ENCODE results near the gene ITPK1. TPM values are rescaled to one million over a fixed set of nuclear protein-coding genes. Genes with fewer than 3 reads are reported as not detected.
A peak's percentile ranks its signal among the peaks of the same experiment; 100 is the strongest.

ITPK1 gene
- total and polyA plus RNA-seq, 10 of the 15 experiments (the other 5 are each of a cell fraction or from before 2014, with no cell fraction given) = 1.3 to 73.2 (median 27.0) TPM

DNA sequence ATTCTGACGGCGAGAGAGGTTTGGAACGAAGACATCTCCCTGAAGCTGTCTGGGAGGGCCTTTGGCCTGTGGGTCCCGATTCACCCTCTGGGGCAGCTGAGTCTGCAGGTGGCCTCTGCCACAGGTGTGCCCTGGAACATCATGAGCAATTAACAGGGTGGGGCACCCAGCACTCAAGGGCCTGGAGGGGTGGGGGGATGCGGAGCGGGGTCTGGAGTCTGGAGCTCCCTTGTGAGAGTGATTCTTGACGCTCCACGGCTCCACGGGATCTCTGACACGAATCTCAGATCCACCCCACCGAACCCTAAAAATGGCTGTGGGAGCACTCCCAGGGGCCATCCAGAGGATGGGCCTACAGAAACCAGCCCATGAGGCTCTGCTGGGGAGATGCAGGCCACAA, 8.3 kb downstream of the ITPK1 start:
- intact Hi-C loops (cut with micrococcal nuclease; ENCODE audit: unreplicated experiment) = no loop called here
- in situ Hi-C loops (cut with MboI) = no loop called here
- ChIA-PET CTCF (interaction anchor here (0.7 to 6.1 kb wide), 9 partner anchors 7 to 156 kb away, joined by 3 to 53 read pairs (median 4); partner anchors contain the start of gene ITPK1), RAD21 (ENCODE audit: unreplicated experiment) (interaction anchor here (1.1 kb wide), 1 partner anchor 38 kb away, joined by 3 read pairs; no protein-coding TSS in a partner anchor), POLR2A (no interaction called here), SMC1A (ENCODE audit: uncharacterized antibody, unreplicated experiment) (interaction anchor here (0.5 to 8.1 kb wide), 6 partner anchors 22 to 795 kb away, joined by 3 to 61 read pairs (median 3); no protein-coding TSS in a partner anchor)
- no peak for DNase-seq (ENCODE audit: low read depth, low spot score)
- ATAC-seq = no peak
- H2AFZ ChIP-seq (ENCODE audit: control insufficient read depth, low read depth, low read length) = no peak overlapping the region
- H3K4me3 ChIP-seq = no peak overlapping the region
- no peak for FAIRE-seq
- H3K4me1 ChIP-seq (ENCODE audit: control insufficient read depth, insufficient read depth, low read length) = peaks cover 44% of the 10 kb centered on the region
- H3K9me3 ChIP-seq (replicated peaks; ENCODE audit: control insufficient read depth, insufficient read depth, low read length) = no peaks in the 10 kb centered on the region
- BruUV-seq (replicated peaks) = no TSS peak
- no peak overlapping the region for H3K9ac ChIP-seq (ENCODE audit: control insufficient read depth, insufficient read depth, low read length)
- H3K79me2 ChIP-seq (ENCODE audit: control insufficient read depth, insufficient read depth, low read length) = peaks cover 66% of the 10 kb centered on the region
- 81% methylated on average over 11 of the region's 11 CpGs for WGBS (ENCODE audit: insufficient coverage, insufficient replicate concordance, low lambda C conversion rate, missing lambda C conversion rate)
- H3K27me3 ChIP-seq (replicated peaks in 1 of 2; ENCODE audit: control insufficient read depth in 2 of 2, insufficient read depth in 2 of 2, low read length in 1 of 2) = no peaks in the 10 kb centered on the region
- H3K4me2 ChIP-seq (ENCODE audit: control insufficient read depth, insufficient read depth) = no peak overlapping the region
- TF ChIP-seq, protein P1, sequence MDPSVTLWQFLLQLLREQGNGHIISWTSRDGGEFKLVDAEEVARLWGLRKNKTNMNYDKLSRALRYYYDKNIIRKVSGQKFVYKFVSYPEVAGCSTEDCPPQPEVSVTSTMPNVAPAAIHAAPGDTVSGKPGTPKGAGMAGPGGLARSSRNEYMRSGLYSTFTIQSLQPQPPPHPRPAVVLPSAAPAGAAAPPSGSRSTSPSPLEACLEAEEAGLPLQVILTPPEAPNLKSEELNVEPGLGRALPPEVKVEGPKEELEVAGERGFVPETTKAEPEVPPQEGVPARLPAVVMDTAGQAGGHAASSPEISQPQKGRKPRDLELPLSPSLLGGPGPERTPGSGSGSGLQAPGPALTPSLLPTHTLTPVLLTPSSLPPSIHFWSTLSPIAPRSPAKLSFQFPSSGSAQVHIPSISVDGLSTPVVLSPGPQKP (IDR thresholded peaks at IDR 0.05; ENCODE audit: low read depth, low read length) = no peak
- TF ChIP-seq ZNF622 (IDR thresholded peaks at IDR 0.05) (no peak), MEF2B (IDR thresholded peaks at IDR 0.05; ENCODE audit: partially characterized antibody, poor library complexity, severe bottlenecking) (no peak), ETV6 (conservative IDR thresholded peaks at IDR 0.05 in 1 of 2, IDR thresholded peaks at IDR 0.05 in 1 of 2; ENCODE audit: borderline replicate concordance in 1 of 2, low read depth in 1 of 2) (no peak), POU2F2 (IDR thresholded peaks at IDR 0.05; ENCODE audit: borderline replicate concordance, low read depth, low read length) (no peak)
- TF ChIP-seq, protein P2, sequence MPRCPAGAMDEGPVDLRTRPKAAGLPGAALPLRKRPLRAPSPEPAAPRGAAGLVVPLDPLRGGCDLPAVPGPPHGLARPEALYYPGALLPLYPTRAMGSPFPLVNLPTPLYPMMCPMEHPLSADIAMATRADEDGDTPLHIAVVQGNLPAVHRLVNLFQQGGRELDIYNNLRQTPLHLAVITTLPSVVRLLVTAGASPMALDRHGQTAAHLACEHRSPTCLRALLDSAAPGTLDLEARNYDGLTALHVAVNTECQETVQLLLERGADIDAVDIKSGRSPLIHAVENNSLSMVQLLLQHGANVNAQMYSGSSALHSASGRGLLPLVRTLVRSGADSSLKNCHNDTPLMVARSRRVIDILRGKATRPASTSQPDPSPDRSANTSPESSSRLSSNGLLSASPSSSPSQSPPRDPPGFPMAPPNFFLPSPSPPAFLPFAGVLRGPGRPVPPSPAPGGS (IDR thresholded peaks at IDR 0.05; ENCODE audit: borderline replicate concordance, insufficient read depth, low read depth, low read length, poor library complexity, severe bottlenecking) = no peak
- TF ChIP-seq, protein P3, sequence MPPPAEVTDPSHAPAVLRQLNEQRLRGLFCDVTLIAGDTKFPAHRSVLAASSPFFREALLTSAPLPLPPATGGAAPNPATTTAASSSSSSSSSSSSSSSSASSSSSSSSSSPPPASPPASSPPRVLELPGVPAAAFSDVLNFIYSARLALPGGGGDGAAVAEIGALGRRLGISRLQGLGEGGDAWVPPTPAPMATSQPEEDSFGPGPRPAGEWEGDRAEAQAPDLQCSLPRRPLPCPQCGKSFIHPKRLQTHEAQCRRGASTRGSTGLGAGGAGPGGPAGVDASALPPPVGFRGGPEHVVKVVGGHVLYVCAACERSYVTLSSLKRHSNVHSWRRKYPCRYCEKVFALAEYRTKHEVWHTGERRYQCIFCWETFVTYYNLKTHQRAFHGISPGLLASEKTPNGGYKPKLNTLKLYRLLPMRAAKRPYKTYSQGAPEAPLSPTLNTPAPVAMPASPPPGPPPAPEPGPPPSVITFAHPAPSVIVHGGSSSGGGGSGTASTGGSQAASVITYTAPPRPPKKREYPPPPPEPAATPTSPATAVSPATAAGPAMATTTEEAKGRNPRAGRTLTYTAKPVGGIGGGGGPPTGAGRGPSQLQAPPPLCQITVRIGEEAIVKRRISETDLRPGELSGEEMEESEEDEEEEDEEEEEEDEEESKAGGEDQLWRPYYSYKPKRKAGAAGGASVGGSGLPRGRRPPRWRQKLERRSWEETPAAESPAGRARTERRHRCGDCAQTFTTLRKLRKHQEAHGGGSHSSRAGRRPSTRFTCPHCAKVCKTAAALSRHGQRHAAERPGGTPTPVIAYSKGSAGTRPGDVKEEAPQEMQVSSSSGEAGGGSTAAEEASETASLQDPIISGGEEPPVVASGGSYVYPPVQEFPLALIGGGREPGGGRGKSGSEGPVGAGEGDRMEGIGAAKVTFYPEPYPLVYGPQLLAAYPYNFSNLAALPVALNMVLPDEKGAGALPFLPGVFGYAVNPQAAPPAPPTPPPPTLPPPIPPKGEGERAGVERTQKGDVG (CRISPR knock-in tag; IDR thresholded peaks at IDR 0.05) = no peak
- H3K27ac ChIP-seq (ENCODE audit: control insufficient read depth, insufficient read depth) = peak overlapping the region; percentile 44; the same call in 1 of the 2 replicates
- H3K36me3 ChIP-seq (ENCODE audit: control insufficient read depth in 2 of 2, insufficient read depth in 2 of 2, low read length in 1 of 2) = no peaks in the 10 kb centered on the region; a peak in 2 of 4 replicates
- H4K20me1 ChIP-seq (ENCODE audit: control insufficient read depth, insufficient read depth) = no peaks in the 10 kb centered on the region

Measured in GM12878 (cell line).